Prostate gland (tissue), 2 donors: Measurements from ENCODE around the gene SMG6. TPM values are rescaled to one million over a fixed set of nuclear protein-coding genes. Genes with fewer than 3 reads are reported as not detected.

ENCODE experiments used
- DNase-seq: peaks from one replicate; pipeline ENCODE4 v3.0.0-alpha.2; 2019; ENCODE audit warnings: low spot score
- H3K27ac ChIP-seq, 2 donors: fragments of 200-600 bp; sonication (generic); 2 replicates each; pipeline ENCODE4 v1.5.1; 2017 to 2019
- H3K27me3 ChIP-seq: fragments of 200-600 bp; sonication (generic); replicated peaks from 2 replicates; pipeline ENCODE4 v1.5.1; 2019; ENCODE audit not compliant: insufficient read depth
- H3K36me3 ChIP-seq, 2 donors: fragments of 200-600 bp; sonication (generic); 1 replicate in 1 of 2; 2 replicates in 1 of 2; pipeline versions ENCODE4 v1.5.1 to v1.8.1; 2017 to 2019
- H3K4me1 ChIP-seq: fragments of 200-600 bp; sonication (generic); replicated peaks from 2 replicates; pipeline ENCODE4 v1.5.1; 2019
- H3K4me3 ChIP-seq, 2 donors: fragments of 200-600 bp; sonication (generic); 2 replicates each; pipeline ENCODE4 v1.5.1; 2017 to 2019
- H3K9me3 ChIP-seq: fragments of 200-600 bp; sonication (generic); 2 replicates; pipeline ENCODE4 v1.5.1; 2017
- POLR2A ChIP-seq: fragments of 450-650 bp; IDR thresholded peaks from one replicate; pipeline ENCODE4 v1.6.1; 2016; ENCODE audit warnings: antibody characterized with exemption, mild to moderate bottlenecking
- POLR2AphosphoS5 ChIP-seq: sonication (generic); formaldehyde crosslinking; IDR thresholded peaks from one replicate; pipeline ENCODE4 v1.6.1; 2017; ENCODE audit warnings: antibody characterized with exemption
- WGBS: methylation state at CpG from one replicate; pipeline ENCODE4 v1.1.5; 2018; 5-methylcytosine and 5-hydroxymethylcytosine counted together
- intact Hi-C: fragments of 100-400 bp; cut with DNase I; formaldehyde crosslinking; loops from one replicate; pipeline ENCODE4 v1.14.2; 2022
- total RNA-seq, 2 donors: library from RNA; depleted of rRNA; stranded (reverse); fragments of >200 nt; gene quantifications; one replicate each; pipeline ENCODE4 v1.1.0, GENCODE V29; 2016
- TF ChIP-seq, protein P1 (sequence below), 4 experiments: fragments of 200-600 bp in 2 of 4; fragments of 450-650 bp in 2 of 4; sonication (generic) in 2 of 4; IDR thresholded peaks; 1 replicate in 3 of 4; 2 replicates in 1 of 4; pipeline ENCODE4 v1.5.1; 2016 to 2019; ENCODE audit warnings: antibody characterized with exemption in 4 of 4, mild to moderate bottlenecking in 2 of 4, moderate library complexity in 2 of 4

Gene SMG6
- total RNA-seq, 2 donors from 2014 or later = 23.8 to 56.0 TPM

GRCh38 chr17:2060385-2060658, 243.3 kb downstream of the SMG6 start:
- TF ChIP-seq, protein P1, sequence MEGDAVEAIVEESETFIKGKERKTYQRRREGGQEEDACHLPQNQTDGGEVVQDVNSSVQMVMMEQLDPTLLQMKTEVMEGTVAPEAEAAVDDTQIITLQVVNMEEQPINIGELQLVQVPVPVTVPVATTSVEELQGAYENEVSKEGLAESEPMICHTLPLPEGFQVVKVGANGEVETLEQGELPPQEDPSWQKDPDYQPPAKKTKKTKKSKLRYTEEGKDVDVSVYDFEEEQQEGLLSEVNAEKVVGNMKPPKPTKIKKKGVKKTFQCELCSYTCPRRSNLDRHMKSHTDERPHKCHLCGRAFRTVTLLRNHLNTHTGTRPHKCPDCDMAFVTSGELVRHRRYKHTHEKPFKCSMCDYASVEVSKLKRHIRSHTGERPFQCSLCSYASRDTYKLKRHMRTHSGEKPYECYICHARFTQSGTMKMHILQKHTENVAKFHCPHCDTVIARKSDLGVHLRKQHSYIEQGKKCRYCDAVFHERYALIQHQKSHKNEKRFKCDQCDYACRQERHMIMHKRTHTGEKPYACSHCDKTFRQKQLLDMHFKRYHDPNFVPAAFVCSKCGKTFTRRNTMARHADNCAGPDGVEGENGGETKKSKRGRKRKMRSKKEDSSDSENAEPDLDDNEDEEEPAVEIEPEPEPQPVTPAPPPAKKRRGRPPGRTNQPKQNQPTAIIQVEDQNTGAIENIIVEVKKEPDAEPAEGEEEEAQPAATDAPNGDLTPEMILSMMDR (IDR thresholded peaks at IDR 0.05) = no peak
- TF ChIP-seq POLR2A (no peak), POLR2AphosphoS5 (no peak)
- 78% methylated on average over 6 of the region's 6 CpGs for WGBS
- H3K27me3 ChIP-seq = no peaks in the 10 kb centered on the region
- DNase-seq = no peak
- H3K4me3 ChIP-seq = no peak overlapping the region
- no peaks in the 10 kb centered on the region for H3K9me3 ChIP-seq
- H3K27ac ChIP-seq = peak overlapping the region; percentile 75 to 82
- intact Hi-C loops = no loop called here
- no peaks in the 10 kb centered on the region for H3K4me1 ChIP-seq
- H3K36me3 ChIP-seq = no peaks in the 10 kb centered on the region

- H3K4me1 ChIP-seq = no peaks in the 10 kb centered on the region
- intact Hi-C loops = loop anchor here (2.0 to 10.0 kb wide), 3 partner anchors 33 to 335 kb away; no protein-coding TSS in a partner anchor
- TF ChIP-seq POLR2AphosphoS5 = no peak
- no peak for TF ChIP-seq POLR2A
- TF ChIP-seq, protein P1 (IDR thresholded peaks at IDR 0.05) = no peak
- H3K9me3 ChIP-seq = no peaks in the 10 kb centered on the region
- H3K27me3 ChIP-seq = no peaks in the 10 kb centered on the region
- WGBS = 71% methylated on average over 21 of the region's 21 CpGs
- no peak for DNase-seq
- no peaks in the 10 kb centered on the region for H3K36me3 ChIP-seq
- H3K4me3 ChIP-seq = no peak overlapping the region
- peak overlapping the region; percentile 75 to 82 for H3K27ac ChIP-seq
Observed at GRCh38 chr17:2059547-2060384, 243.8 kb downstream of the SMG6 start.

DNA sequence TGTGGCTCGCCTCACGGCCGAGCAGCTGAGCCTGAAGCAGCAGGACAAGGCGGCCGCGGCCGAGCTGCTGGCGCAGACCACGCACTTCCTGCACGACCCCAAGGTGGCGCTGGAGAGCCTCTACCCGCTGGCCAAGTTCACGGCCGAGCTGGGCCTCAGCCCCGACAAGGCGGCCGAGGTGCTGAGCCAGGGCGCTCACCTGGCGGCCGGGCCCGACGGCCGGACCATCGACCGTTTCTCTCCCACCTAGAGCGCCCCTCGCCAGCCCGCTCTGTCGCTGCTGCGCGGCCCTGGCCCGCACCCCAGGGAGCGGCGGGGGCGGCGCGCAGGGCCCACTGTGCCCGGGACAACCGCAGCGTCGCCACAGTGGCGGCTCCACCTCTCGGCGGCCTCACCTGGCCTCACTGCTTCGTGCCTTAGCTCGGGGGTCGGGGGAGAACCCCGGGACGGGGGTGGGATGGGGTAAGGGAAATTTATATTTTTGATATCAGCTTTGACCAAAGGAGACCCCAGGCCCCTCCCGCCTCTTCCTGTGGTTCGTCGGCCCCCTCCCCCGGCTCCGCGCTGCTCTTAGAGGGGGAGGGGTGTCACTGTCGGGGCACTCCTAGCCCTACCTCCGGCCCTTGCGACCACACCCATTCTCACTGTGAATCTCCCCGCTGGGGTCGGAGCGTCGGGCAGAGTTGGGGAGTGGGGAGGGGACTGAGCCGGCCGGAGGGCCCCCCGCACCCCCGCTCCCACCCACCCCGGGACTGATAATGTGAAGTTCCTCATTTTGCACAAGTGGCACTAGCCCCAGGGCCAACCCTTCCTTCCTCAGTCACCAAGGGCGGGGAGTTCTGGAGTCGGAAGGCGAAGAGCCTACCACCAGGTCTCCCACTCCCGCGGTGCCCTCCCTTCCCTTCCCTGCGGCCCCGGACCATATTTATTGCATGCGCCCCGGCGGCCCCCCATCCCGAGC, 244.7 kb downstream of the SMG6 start:
- no peak for DNase-seq
- peak overlapping the region; percentile 75 to 82 for H3K27ac ChIP-seq
- no peaks in the 10 kb centered on the region for H3K4me1 ChIP-seq
- TF ChIP-seq, protein P1 (IDR thresholded peaks at IDR 0.05) = peak in 3 of 4 experiments; percentile 35 to 71 (median 47)
- no peak for TF ChIP-seq POLR2A
- intact Hi-C loops = loop anchor here (2.0 to 10.0 kb wide), 3 partner anchors 33 to 336 kb away; no protein-coding TSS in a partner anchor
- H3K36me3 ChIP-seq = no peaks in the 10 kb centered on the region
- no peaks in the 10 kb centered on the region for H3K27me3 ChIP-seq
- H3K4me3 ChIP-seq = peak overlapping the region in 1 of 2 donors; percentile 3
- H3K9me3 ChIP-seq = no peaks in the 10 kb centered on the region
- WGBS = 47% methylated on average over 45 of the region's 78 CpGs

GRCh38 chr17:2057760-2058585, 245.6 kb downstream of the SMG6 start:
- H3K36me3 ChIP-seq = no peaks in the 10 kb centered on the region
- 54% methylated on average over 92 of the region's 98 CpGs for WGBS
- H3K9me3 ChIP-seq = no peaks in the 10 kb centered on the region
- TF ChIP-seq POLR2A = no peak
- TF ChIP-seq, protein P1 (IDR thresholded peaks at IDR 0.05) = no peak
- no peak for TF ChIP-seq POLR2AphosphoS5
- peak overlapping the region in 1 of 2 donors; percentile 3 for H3K4me3 ChIP-seq
- no peaks in the 10 kb centered on the region for H3K4me1 ChIP-seq
- peak overlapping the region; percentile 75 to 82 for H3K27ac ChIP-seq
- no peaks in the 10 kb centered on the region for H3K27me3 ChIP-seq
- DNase-seq = no peak
- intact Hi-C loops = loop anchor here (2.0 to 10.0 kb wide), 3 partner anchors 34 to 337 kb away; no protein-coding TSS in a partner anchor
